ENCODE results near the gene FOXE1. TPM values are rescaled to one million over a fixed set of nuclear protein-coding genes. Genes with fewer than 3 reads are reported as not detected.

Gene FOXE1
- total and polyA plus RNA-seq, 7 donors = not detected

GRCh38 chr9:97904725-97905124, 51.7 kb downstream of the FOXE1 start:
- intact Hi-C loops (cut with DNase I) = no loop called here
- TF ChIP-seq POLR2AphosphoS5 (IDR thresholded peaks at IDR 0.05) (no peak), EP300 (IDR thresholded peaks at IDR 0.05) (no peak), POLR2A (IDR thresholded peaks at IDR 0.05) (no peak), CTCF (IDR thresholded peaks at IDR 0.05) (no peak)
- no peak for DNase-seq
- H3K9me3 ChIP-seq = no peaks in the 10 kb centered on the region
- 87 to 92% methylated on average over 9 of the region's 9 CpGs for WGBS, 2 donors
- peaks cover 0 to 45% (median 5%) of the 10 kb centered on the region in 4 donors for H3K36me3 ChIP-seq
- H3K4me1 ChIP-seq = peaks cover 0 to 21% (median 8%) of the 10 kb centered on the region in 4 donors
- no peaks in the 10 kb centered on the region for H3K27me3 ChIP-seq
- no peak overlapping the region for H3K4me3 ChIP-seq
- H3K27ac ChIP-seq = no peak overlapping the region

GRCh38 chr9:97905228-97905627, 52.2 kb downstream of the FOXE1 start:
- H3K36me3 ChIP-seq = peaks cover 0 to 45% (median 9%) of the 10 kb centered on the region in 4 donors
- peaks cover 0 to 21% (median 8%) of the 10 kb centered on the region in 4 donors for H3K4me1 ChIP-seq
- H3K27me3 ChIP-seq = no peaks in the 10 kb centered on the region
- 53 to 87% methylated on average over 2 of the region's 2 CpGs for WGBS, 2 donors
- H3K4me3 ChIP-seq = no peak overlapping the region
- no peaks in the 10 kb centered on the region for H3K9me3 ChIP-seq
- no peak for DNase-seq
- H3K27ac ChIP-seq = no peak overlapping the region
- intact Hi-C loops (cut with DNase I) = no loop called here
- TF ChIP-seq CTCF (IDR thresholded peaks at IDR 0.05) (no peak), POLR2A (IDR thresholded peaks at IDR 0.05) (no peak), EP300 (IDR thresholded peaks at IDR 0.05) (no peak), POLR2AphosphoS5 (IDR thresholded peaks at IDR 0.05) (no peak)

Other genes with a start within 250 kb of the FOXE1 start
- gene TSTD2, start 219.9 kb upstream of the FOXE1 start, total RNA-seq = 10 to 100 TPM; 15.5 to 31.2 (median 24.9) TPM
- 10 to 100 TPM in 1 of 3 donors, 1 to 10 TPM in 2; 8.4 to 12.5 (median 10.0) TPM for gene TSTD2, start 219.9 kb upstream of the FOXE1 start, polyA plus RNA-seq
- 10 to 100 TPM; 13.9 to 20.2 (median 18.7) TPM for gene NCBP1, start 219.4 kb upstream of the FOXE1 start, total RNA-seq
- 10 to 100 TPM in 2 of 3 donors, 1 to 10 TPM in 1; 7.8 to 15.9 (median 12.5) TPM for gene NCBP1, start 219.4 kb upstream of the FOXE1 start, polyA plus RNA-seq
- 10 to 100 TPM; 21.7 to 33.2 (median 31.2) TPM for gene XPA, start 155.9 kb upstream of the FOXE1 start, total RNA-seq
- 10 to 100 TPM in 2 of 3 donors, 1 to 10 TPM in 1; 8.8 to 16.2 (median 12.5) TPM for gene XPA, start 155.9 kb upstream of the FOXE1 start, polyA plus RNA-seq
- 10 to 100 TPM; 24.8 to 27.8 (median 25.7) TPM for gene TRMO, start 69.3 kb downstream of the FOXE1 start, total RNA-seq
- gene TRMO, start 69.3 kb downstream of the FOXE1 start, polyA plus RNA-seq = 10 to 100 TPM in 2 of 3 donors, 1 to 10 TPM in 1; 7.8 to 15.5 (median 12.4) TPM
- gene HEMGN, start 84.9 kb downstream of the FOXE1 start, total RNA-seq = not detected
- under 1 TPM in 1 of 3 donors, not detected in 2; 0.25 TPM for gene HEMGN, start 84.9 kb downstream of the FOXE1 start, polyA plus RNA-seq
- 10 to 100 TPM; 31.4 to 66.7 (median 51.3) TPM for gene ANP32B, start 130.1 kb downstream of the FOXE1 start, total RNA-seq
- gene ANP32B, start 130.1 kb downstream of the FOXE1 start, polyA plus RNA-seq = 100 to 1,000 TPM; 160 to 217 (median 198) TPM
- gene NANS, start 203.5 kb downstream of the FOXE1 start, total RNA-seq = 10 to 100 TPM; 24.6 to 38.1 (median 28.4) TPM
- 100 to 1,000 TPM; 316 to 470 (median 434) TPM for gene NANS, start 203.5 kb downstream of the FOXE1 start, polyA plus RNA-seq